ENCODE data around the gene NFATC4. TPM values are rescaled to one million over a fixed set of nuclear protein-coding genes. Genes with fewer than 3 reads are reported as not detected.

The NFATC4 gene
- total and polyA plus RNA-seq, 2 of the 4 experiments (the other 2 are of a cell fraction) = 15.6 to 35.8 TPM

DNA sequence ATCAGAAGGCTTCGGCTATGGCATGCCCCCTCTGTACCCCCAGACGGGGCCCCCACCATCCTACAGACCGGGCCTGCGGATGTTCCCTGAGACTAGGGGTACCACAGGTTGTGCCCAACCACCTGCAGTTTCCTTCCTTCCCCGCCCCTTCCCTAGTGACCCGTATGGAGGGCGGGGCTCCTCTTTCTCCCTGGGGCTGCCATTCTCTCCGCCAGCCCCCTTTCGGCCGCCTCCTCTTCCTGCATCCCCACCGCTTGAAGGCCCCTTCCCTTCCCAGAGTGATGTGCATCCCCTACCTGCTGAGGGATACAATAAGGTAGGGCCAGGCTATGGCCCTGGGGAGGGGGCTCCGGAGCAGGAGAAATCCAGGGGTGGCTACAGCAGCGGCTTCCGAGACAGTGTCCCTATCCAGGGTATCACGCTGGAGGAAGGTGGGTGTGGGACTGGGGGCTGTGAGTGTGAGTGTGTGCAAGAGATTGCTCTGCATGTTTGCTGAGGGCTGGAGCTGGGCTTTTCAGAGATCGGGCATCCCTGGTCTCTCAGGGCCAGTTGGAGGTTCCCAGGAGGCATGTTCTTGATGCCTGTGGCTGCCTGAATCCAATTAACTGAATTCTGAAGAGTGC, 8.6 kb downstream of the NFATC4 start:
- no TSS peak for BruUV-seq (replicated peaks)
- Histone ChIP-seq H2AFZ (replicated peaks; ENCODE audit: low read length, poor library complexity) (no peak overlapping the region), H2BK120ac (ENCODE audit: low read depth, low read length) (no peak overlapping the region), H3K14ac (replicated peaks; ENCODE audit: low read depth, low read length) (no peak overlapping the region), H3K4me1 (ENCODE audit: control insufficient read depth, insufficient read depth, low read length) (peaks cover 3% of the 10 kb centered on the region; the same call in 1 of the 2 replicates), H3K4ac (ENCODE audit: low read depth, low read length) (no peak overlapping the region), H2BK20ac (ENCODE audit: low read depth, low read length) (no peak overlapping the region), H3K36me3 (ENCODE audit: control insufficient read depth, insufficient read depth, low read length) (peaks cover 66% of the 10 kb centered on the region), H3K79me1 (ENCODE audit: low read depth in 1 of 2, low read length in 2 of 2) (peaks cover under 1 to 3% of the 10 kb centered on the region in 2 experiments; a peak in 1 of 4 replicates), H3K9me1 (ENCODE audit: insufficient read depth, low read length) (peaks cover 10% of the 10 kb centered on the region), H3K56ac (ENCODE audit: extremely low read depth, insufficient read depth, low read length) (no peak overlapping the region), H3K4me3 (ENCODE audit: insufficient read depth, low read depth, low read length) (no peak overlapping the region), H3K27me3 (ENCODE audit: control insufficient read depth, insufficient read depth, low read length) (no peaks in the 10 kb centered on the region), H2AK9ac (replicated peaks; ENCODE audit: low read depth, low read length, poor library complexity) (no peak overlapping the region), H3K27ac (ENCODE audit: insufficient read depth, low read length) (no peak overlapping the region), H4K5ac (ENCODE audit: low read depth, low read length) (no peak overlapping the region), H4K8ac (ENCODE audit: low read depth in 2 of 2, low read length in 2 of 2) (no peak overlapping the region), H3K9me3 (ENCODE audit: control insufficient read depth, insufficient read depth, low read length) (no peaks in the 10 kb centered on the region), H2BK15ac (ENCODE audit: low read depth, low read length) (no peak overlapping the region), H3K18ac (ENCODE audit: low read depth, low read length) (no peak overlapping the region), H3K4me2 (ENCODE audit: low read depth, low read length) (no peak overlapping the region), H3K9ac (ENCODE audit: low read depth, low read length) (no peak overlapping the region), H4K91ac (ENCODE audit: insufficient read depth, low read depth, low read length) (no peak overlapping the region), H2BK5ac (ENCODE audit: low read depth, low read length, poor library complexity, severe bottlenecking) (no peak overlapping the region), H2AK5ac (ENCODE audit: low read depth, low read length) (no peak overlapping the region), H3K23ac (ENCODE audit: low read depth, low read length) (no peak overlapping the region), H4K20me1 (ENCODE audit: insufficient read depth, low read length) (0 out of 2 replicates have a peak, but pooled peaks cover 3% of the 10 kb centered on the region)
- no peak for ATAC-seq (ENCODE audit: low read depth)
- ChIA-PET CTCF (interaction anchor here (1.0 kb wide), 1 partner anchor 43 kb away, joined by 3 read pairs; no protein-coding TSS in a partner anchor), POLR2A (ENCODE audit: unreplicated experiment) (no interaction called here)
- DNase-seq = no peak
- no peak for TF ChIP-seq MXI1 (IDR thresholded peaks at IDR 0.05; ENCODE audit: borderline replicate concordance, low read depth, low read length)
- TF ChIP-seq, protein P1, sequence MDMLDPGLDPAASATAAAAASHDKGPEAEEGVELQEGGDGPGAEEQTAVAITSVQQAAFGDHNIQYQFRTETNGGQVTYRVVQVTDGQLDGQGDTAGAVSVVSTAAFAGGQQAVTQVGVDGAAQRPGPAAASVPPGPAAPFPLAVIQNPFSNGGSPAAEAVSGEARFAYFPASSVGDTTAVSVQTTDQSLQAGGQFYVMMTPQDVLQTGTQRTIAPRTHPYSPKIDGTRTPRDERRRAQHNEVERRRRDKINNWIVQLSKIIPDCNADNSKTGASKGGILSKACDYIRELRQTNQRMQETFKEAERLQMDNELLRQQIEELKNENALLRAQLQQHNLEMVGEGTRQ (IDR thresholded peaks at IDR 0.05; ENCODE audit: low read depth, low read length) = no peak
- TF ChIP-seq, protein P2, sequence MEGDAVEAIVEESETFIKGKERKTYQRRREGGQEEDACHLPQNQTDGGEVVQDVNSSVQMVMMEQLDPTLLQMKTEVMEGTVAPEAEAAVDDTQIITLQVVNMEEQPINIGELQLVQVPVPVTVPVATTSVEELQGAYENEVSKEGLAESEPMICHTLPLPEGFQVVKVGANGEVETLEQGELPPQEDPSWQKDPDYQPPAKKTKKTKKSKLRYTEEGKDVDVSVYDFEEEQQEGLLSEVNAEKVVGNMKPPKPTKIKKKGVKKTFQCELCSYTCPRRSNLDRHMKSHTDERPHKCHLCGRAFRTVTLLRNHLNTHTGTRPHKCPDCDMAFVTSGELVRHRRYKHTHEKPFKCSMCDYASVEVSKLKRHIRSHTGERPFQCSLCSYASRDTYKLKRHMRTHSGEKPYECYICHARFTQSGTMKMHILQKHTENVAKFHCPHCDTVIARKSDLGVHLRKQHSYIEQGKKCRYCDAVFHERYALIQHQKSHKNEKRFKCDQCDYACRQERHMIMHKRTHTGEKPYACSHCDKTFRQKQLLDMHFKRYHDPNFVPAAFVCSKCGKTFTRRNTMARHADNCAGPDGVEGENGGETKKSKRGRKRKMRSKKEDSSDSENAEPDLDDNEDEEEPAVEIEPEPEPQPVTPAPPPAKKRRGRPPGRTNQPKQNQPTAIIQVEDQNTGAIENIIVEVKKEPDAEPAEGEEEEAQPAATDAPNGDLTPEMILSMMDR (conservative IDR thresholded peaks at IDR 0.05; ENCODE audit: low read depth, low read length) = no peak
- no peak for TF ChIP-seq CHD1 (IDR thresholded peaks at IDR 0.05; ENCODE audit: low read depth, low read length)
- TF ChIP-seq CEBPB (IDR thresholded peaks at IDR 0.05; ENCODE audit: low read depth, low read length) = no peak
- TF ChIP-seq NFE2L2 (IDR thresholded peaks at IDR 0.05; ENCODE audit: low read depth, low read length) = no peak
- TF ChIP-seq FOS (IDR thresholded peaks at IDR 0.05; ENCODE audit: low read depth, low read length) = no peak
- no peak for TF ChIP-seq SMC3 (IDR thresholded peaks at IDR 0.05; ENCODE audit: low read depth, low read length)
- in situ Hi-C loops (cut with MboI; ENCODE audit: low sequenced_read_pairs) = no loop called here
- WGBS, 2 experiments (ENCODE audit: extremely low coverage in 2 of 2, insufficient read length in 1 of 2) = 83% methylated on average over 2 of the region's 16 CpGs; no CpG with 5 or more reads in 1 of the 2 experiments
- intact Hi-C loops (cut with micrococcal nuclease) = no loop called here
- dilution Hi-C loops (cut with HindIII; ENCODE audit: low sequenced_read_pairs, unreplicated experiment) = no loop called here

Measured in IMR-90 (cell line).